Natural killer cell (primary cell): ENCODE data around the gene ALOX5. TPM values are rescaled to one million over a fixed set of nuclear protein-coding genes. Genes with fewer than 3 reads are reported as not detected.

Experiments used
- ATAC-seq, 3 donors: fragments of 150-1000 bp in 2 of 3; fragments of 200-7000 bp in 1 of 3; cut with Tn5 transposase; 1 replicate in 1 of 3; 2 replicates in 2 of 3; pipeline ENCODE4 v1.10.0; 2021; ENCODE audit warnings: mild to moderate bottlenecking in 2 of 3, moderate library complexity in 2 of 3
- DNase-seq, 2 donors: peaks; one replicate each; pipeline versions ENCODE4 v3.0.0 to v3.0.0-alpha.2; 2013 to 2021; ENCODE audit warnings: mixed read lengths in 1 of 2
- H3K27ac ChIP-seq: one replicate; pipeline ENCODE4 v1.5.1; 2013; ENCODE audit warnings: mild to moderate bottlenecking, low read length
- H3K27me3 ChIP-seq: one replicate; pipeline ENCODE4 v1.6.1; 2013; ENCODE audit warnings: low read length; ENCODE audit not compliant: control insufficient read depth, insufficient read depth
- H3K36me3 ChIP-seq: one replicate; pipeline ENCODE4 v1.6.1; 2013; ENCODE audit warnings: low read length; ENCODE audit not compliant: control insufficient read depth, insufficient read depth
- H3K4me1 ChIP-seq: one replicate; pipeline ENCODE4 v1.6.1; 2013; ENCODE audit warnings: low read length; ENCODE audit not compliant: control insufficient read depth, insufficient read depth
- H3K4me3 ChIP-seq: one replicate; pipeline ENCODE4 v1.5.1; 2013; ENCODE audit warnings: low read length
- H3K9me3 ChIP-seq: one replicate; pipeline ENCODE4 v1.6.1; 2013; ENCODE audit warnings: low read length; ENCODE audit not compliant: control insufficient read depth, insufficient read depth
- H3K27ac Mint-ChIP-seq, 2 donors: one replicate each; pipeline ENCODE4 v1.8.0; 2022; ENCODE audit warnings: mild to moderate bottlenecking in 2 of 2, mixed read lengths in 2 of 2, moderate library complexity in 1 of 2
- H3K27me3 Mint-ChIP-seq, 2 donors: one replicate each; pipeline ENCODE4 v1.8.0; 2022; ENCODE audit warnings: low read depth in 2 of 2, mixed read lengths in 2 of 2
- H3K36me3 Mint-ChIP-seq: one replicate; pipeline ENCODE4 v1.8.0; 2022; ENCODE audit warnings: mixed read lengths
- H3K4me1 Mint-ChIP-seq, 2 donors: one replicate each; pipeline ENCODE4 v1.8.0; 2022; ENCODE audit warnings: mixed read lengths in 2 of 2
- H3K4me3 Mint-ChIP-seq: one replicate; pipeline ENCODE4 v1.8.0; 2022; ENCODE audit warnings: mild to moderate bottlenecking, moderate library complexity, mixed read lengths
- H3K9me3 Mint-ChIP-seq, 2 donors: one replicate each; pipeline ENCODE4 v1.8.0; 2022; ENCODE audit warnings: mixed read lengths in 2 of 2
- WGBS: methylation state at CpG from one replicate; pipeline ENCODE4 v1.1.7; 2013; ENCODE audit warnings: missing lambda C conversion rate; ENCODE audit not compliant: insufficient coverage; 5-methylcytosine and 5-hydroxymethylcytosine counted together
- intact Hi-C: fragments of 100-400 bp; cut with micrococcal nuclease; formaldehyde crosslinking; loops from one replicate; pipeline ENCODE4 v1.14.2; 2022
- total RNA-seq, 4 donors: library from RNA; stranded (reverse); fragments of 120-200 nt in 1 of 4; gene quantifications; one replicate each; pipeline versions ENCODE4 v1.2.3 to v1.2.4, GENCODE V29; 2013 to 2022
- TF ChIP-seq, protein P1 (sequence below): fragments of 200-600 bp; IDR thresholded peaks from one replicate; pipeline ENCODE4 v1.8.0; 2022; ENCODE audit warnings: antibody characterized with exemption

The ALOX5 gene
- total RNA-seq, 3 donors from 2014 or later (not counting 1 experiment from before 2014, with no cell fraction given), result 8.6 to 93.5 (median 12.4) TPM

DNA sequence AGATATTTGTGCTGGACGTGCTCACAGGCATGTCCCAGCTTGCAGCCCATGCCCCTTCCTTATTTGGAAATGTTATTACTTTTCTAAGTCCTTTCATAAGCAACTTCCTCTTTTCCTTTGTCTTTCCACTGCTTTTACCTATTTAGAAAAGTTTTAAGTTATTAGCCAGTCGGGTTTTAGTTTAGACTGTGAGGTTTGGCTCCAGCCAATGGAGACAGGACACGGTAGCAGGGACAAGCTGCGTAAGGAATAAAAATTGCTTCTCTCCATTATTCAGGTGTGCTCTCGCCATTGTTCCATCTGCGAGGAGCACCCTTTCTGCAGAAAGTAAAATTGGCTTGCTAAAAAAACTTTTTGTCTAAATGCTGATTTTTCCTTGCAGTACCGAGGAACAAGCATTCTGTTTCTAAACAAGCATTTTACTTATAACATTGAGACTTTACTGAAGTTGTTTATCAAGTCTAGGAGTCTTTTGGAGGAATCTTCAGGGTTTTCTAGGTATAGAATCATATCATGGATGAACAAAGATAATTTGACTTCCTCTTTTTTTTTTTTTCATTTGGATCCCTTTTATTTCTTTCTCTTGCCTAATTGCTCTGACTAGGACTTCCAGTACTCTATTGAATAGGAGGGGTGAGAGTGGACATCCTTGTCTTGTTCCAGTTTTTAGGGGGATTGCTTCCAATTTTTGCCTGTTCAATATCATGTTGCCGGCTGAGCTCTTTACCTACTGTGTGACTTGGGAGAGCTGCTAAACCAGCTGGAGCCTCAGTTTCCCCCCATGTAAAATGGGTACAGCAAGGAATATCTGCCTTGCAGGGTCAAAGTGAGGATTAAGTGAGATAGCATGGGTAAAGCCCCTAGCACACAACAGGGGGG lies 63.8 kb downstream of the ALOX5 start:
- Mint-ChIP-seq H3K4me1 (no peaks in the 10 kb centered on the region), H3K27me3 (peaks cover 14 to 23% of the 10 kb centered on the region in 2 donors), H3K9me3 (no peaks in the 10 kb centered on the region), H3K36me3 (no peaks in the 10 kb centered on the region), H3K27ac (no peak overlapping the region), H3K4me3 (no peak overlapping the region)
- 80% methylated on average over 7 of the region's 8 CpGs for WGBS
- H3K9me3 ChIP-seq, result no peaks in the 10 kb centered on the region
- no peak for ATAC-seq
- intact Hi-C loops, result no loop called here
- no peaks in the 10 kb centered on the region for H3K4me1 ChIP-seq
- no peak overlapping the region for H3K4me3 ChIP-seq
- H3K27ac ChIP-seq, result no peak overlapping the region
- TF ChIP-seq, protein P1, sequence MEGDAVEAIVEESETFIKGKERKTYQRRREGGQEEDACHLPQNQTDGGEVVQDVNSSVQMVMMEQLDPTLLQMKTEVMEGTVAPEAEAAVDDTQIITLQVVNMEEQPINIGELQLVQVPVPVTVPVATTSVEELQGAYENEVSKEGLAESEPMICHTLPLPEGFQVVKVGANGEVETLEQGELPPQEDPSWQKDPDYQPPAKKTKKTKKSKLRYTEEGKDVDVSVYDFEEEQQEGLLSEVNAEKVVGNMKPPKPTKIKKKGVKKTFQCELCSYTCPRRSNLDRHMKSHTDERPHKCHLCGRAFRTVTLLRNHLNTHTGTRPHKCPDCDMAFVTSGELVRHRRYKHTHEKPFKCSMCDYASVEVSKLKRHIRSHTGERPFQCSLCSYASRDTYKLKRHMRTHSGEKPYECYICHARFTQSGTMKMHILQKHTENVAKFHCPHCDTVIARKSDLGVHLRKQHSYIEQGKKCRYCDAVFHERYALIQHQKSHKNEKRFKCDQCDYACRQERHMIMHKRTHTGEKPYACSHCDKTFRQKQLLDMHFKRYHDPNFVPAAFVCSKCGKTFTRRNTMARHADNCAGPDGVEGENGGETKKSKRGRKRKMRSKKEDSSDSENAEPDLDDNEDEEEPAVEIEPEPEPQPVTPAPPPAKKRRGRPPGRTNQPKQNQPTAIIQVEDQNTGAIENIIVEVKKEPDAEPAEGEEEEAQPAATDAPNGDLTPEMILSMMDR, result no peak
- H3K27me3 ChIP-seq, result no peaks in the 10 kb centered on the region
- DNase-seq, result no peak
- no peaks in the 10 kb centered on the region for H3K36me3 ChIP-seq

DNA sequence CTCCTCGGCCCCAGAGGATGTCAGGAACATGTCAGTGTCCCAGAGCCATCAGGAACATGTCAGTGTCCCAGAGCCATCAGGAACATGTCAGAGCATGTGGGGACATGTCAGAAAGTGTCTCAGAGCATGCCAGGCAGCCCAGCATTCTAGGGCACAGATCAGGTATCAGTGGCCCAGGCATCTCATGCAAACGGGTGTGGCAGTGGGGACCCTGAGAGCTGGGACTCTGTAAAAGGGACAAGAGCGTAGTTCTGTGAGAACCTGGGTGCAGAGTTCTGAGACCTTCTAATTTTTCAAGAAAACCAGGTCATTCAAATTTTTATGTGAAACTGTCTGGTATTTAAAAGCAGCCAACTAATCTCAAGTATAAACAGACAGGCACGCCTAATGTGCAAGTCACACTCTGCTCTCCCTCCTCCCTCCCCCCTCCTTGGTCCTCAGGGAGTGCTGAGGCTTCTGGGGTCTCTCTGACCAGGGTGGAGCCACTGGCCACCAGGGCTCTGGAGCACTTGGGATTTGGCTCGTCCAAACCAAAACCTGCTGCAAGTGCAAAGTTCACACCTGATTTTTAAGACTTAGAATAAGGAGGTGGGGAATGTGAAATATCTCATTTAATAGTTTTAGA lies 64.6 kb downstream of the ALOX5 start:
- Mint-ChIP-seq H3K27me3 (peaks cover 14 to 19% of the 10 kb centered on the region in 2 donors), H3K4me3 (no peak overlapping the region), H3K36me3 (no peaks in the 10 kb centered on the region), H3K9me3 (no peaks in the 10 kb centered on the region), H3K27ac (no peak overlapping the region), H3K4me1 (no peaks in the 10 kb centered on the region)
- no peaks in the 10 kb centered on the region for H3K9me3 ChIP-seq
- H3K4me3 ChIP-seq, result no peak overlapping the region
- WGBS, result 82% methylated on average over 5 of the region's 5 CpGs
- TF ChIP-seq, protein P1, result no peak
- H3K27ac ChIP-seq, result no peak overlapping the region
- no peak for ATAC-seq
- intact Hi-C loops, result no loop called here
- no peaks in the 10 kb centered on the region for H3K4me1 ChIP-seq
- H3K27me3 ChIP-seq, result no peaks in the 10 kb centered on the region
- no peaks in the 10 kb centered on the region for H3K36me3 ChIP-seq
- no peak for DNase-seq

DNA sequence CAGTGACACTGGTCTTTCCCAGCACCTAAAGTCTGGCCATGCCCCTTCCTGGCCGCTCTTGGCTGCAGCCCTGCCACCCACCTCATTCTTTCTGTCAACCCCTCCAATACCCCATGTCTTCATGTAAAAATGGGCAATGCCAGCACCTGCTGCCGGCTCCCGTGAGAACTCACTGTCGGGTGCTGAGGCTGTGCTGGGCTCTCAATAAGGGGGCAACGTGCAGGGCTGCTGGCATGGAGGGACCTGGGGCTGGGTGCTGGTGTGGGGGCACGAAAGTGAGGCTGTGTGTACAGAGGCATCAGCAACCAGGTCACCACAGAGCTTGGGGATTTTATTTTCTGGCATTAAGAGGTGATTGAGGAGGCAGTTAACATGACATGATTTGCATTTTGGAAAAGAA lies 65.3 kb downstream of the ALOX5 start:
- 87% methylated on average over 6 of the region's 6 CpGs for WGBS
- intact Hi-C loops, result no loop called here

More for the DNA sequence above, 65.3 kb downstream of the ALOX5 start:
- no peak for ATAC-seq
- Mint-ChIP-seq H3K9me3 (no peaks in the 10 kb centered on the region), H3K4me1 (no peaks in the 10 kb centered on the region), H3K27ac (no peak overlapping the region), H3K4me3 (no peak overlapping the region), H3K36me3 (no peaks in the 10 kb centered on the region), H3K27me3 (peaks cover 14 to 19% of the 10 kb centered on the region in 2 donors)
- TF ChIP-seq, protein P1, result no peak
- Histone ChIP-seq H3K36me3 (no peaks in the 10 kb centered on the region), H3K27me3 (no peaks in the 10 kb centered on the region), H3K4me1 (no peaks in the 10 kb centered on the region), H3K9me3 (no peaks in the 10 kb centered on the region), H3K27ac (no peak overlapping the region), H3K4me3 (no peak overlapping the region)
- DNase-seq, result no peak
